Stimulated activated naive CD8-positive, alpha-beta T cell treated with anti-CD3 and anti-CD28 coated beads, Interleukin-15, Interleukin-2, amounts not matched to agents 100 ng/mL and 50 ng/mL, for 24 hours (primary cell): Measurements from ENCODE around the gene RFX6.

ENCODE experiments used
- H3K27ac Mint-ChIP-seq: one replicate; pipeline ENCODE4 v1.8.0; 2021; ENCODE audit warnings: mild to moderate bottlenecking, mixed read lengths
- H3K27me3 Mint-ChIP-seq: one replicate; pipeline ENCODE4 v1.8.0; 2021; ENCODE audit warnings: mixed read lengths
- H3K36me3 Mint-ChIP-seq: one replicate; pipeline ENCODE4 v1.8.0; 2021; ENCODE audit warnings: low read depth, mixed read lengths
- H3K4me1 Mint-ChIP-seq: one replicate; pipeline ENCODE4 v1.8.0; 2021; ENCODE audit warnings: low read depth, mixed read lengths
- H3K4me3 Mint-ChIP-seq: one replicate; pipeline ENCODE4 v1.8.0; 2021; ENCODE audit warnings: mild to moderate bottlenecking, mixed read lengths
- H3K9me3 Mint-ChIP-seq: one replicate; pipeline ENCODE4 v1.8.0; 2021; ENCODE audit warnings: mixed read lengths

RFX6 gene

GRCh38 chr6:116973976-116974375 is 96.9 kb downstream of the RFX6 start:
- Mint-ChIP-seq H3K27me3 (peaks cover 4% of the 10 kb centered on the region), H3K9me3 (no peaks in the 10 kb centered on the region)

GRCh38 chr6:116974526-116975316 is 97.7 kb downstream of the RFX6 start:
- no peaks in the 10 kb centered on the region for H3K4me1 Mint-ChIP-seq
- H3K36me3 Mint-ChIP-seq: no peaks in the 10 kb centered on the region
- no peak overlapping the region for H3K4me3 Mint-ChIP-seq
- H3K9me3 Mint-ChIP-seq: no peaks in the 10 kb centered on the region
- peaks cover 4% of the 10 kb centered on the region for H3K27me3 Mint-ChIP-seq
- H3K27ac Mint-ChIP-seq: no peak overlapping the region

More at GRCh38 chr6:116973976-116974375, 96.9 kb downstream of the RFX6 start:
- H3K4me1 Mint-ChIP-seq: no peaks in the 10 kb centered on the region
- no peaks in the 10 kb centered on the region for H3K36me3 Mint-ChIP-seq
- H3K4me3 Mint-ChIP-seq: no peak overlapping the region
- H3K27ac Mint-ChIP-seq: no peak overlapping the region

GRCh38 chr6:116975600-116975999 is 98.6 kb downstream of the RFX6 start:
- no peak overlapping the region for H3K4me3 Mint-ChIP-seq
- H3K9me3 Mint-ChIP-seq: no peaks in the 10 kb centered on the region
- H3K36me3 Mint-ChIP-seq: no peaks in the 10 kb centered on the region
- H3K4me1 Mint-ChIP-seq: no peaks in the 10 kb centered on the region
- H3K27me3 Mint-ChIP-seq: no peaks in the 10 kb centered on the region
- no peak overlapping the region for H3K27ac Mint-ChIP-seq

GRCh38 chr6:116979560-116979959 is 102.5 kb downstream of the RFX6 start:
- Mint-ChIP-seq H3K27me3 (no peaks in the 10 kb centered on the region), H3K36me3 (no peaks in the 10 kb centered on the region), H3K27ac (no peak overlapping the region), H3K9me3 (peaks cover 13% of the 10 kb centered on the region), H3K4me3 (no peak overlapping the region), H3K4me1 (no peaks in the 10 kb centered on the region)
